ENCODE results near the gene TNFRSF13B.
A peak's percentile ranks its signal among the peaks of the same experiment; 100 is the strongest.
"Not testable (repeated sequence)": the region's sequence is repeated elsewhere in the genome, so short reads cannot be mapped to it uniquely, and the experiment has no call there.

The TNFRSF13B gene

DNA sequence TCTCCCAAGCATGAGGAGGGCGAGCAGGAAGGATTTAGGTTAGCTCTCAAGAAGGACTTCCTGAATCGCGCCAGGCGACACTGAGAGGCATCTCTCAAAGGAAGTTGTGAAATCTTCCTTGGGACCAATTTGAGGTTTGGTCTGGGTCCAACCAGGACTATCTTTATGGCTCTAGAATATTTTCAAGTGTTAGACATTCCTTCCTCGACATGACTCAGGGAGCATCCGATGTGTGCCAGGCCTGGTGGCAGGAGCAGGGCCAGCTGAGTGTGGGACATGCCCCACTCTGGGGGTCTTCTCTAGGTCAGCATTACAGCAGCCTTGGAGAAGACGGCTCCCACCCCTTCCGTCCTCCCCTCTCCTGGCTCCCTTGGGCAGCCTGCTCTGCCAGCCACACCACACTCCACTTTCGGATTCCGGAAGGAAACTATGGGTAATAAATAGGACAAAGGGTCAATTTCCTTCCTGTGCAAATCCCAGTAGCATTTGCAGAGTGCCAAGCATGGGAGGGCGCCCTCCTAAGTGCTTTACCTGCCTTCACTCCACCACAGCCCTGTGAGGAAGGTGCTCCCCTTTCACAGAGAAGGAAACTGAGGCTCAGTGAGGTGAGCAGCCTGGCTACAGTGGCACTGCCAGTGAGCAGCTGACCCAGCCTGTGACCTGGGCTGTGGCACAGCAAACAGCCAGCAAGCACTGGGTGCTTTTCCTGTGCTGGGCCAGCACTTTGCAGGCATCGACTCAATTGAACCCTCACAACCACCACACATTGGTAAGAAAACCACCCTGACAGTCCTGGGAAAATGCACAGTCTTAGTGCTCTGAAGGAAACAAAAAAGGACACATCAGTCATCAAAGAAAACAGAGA, 39.4 kb upstream of the TNFRSF13B start:
- no CpG with 5 or more reads among the region's 12 CpGs for WGBS (ENCODE audit: extremely low coverage, insufficient coverage, insufficient read length)
- peak overlapping the region; percentile 76 for H3K27ac ChIP-seq (ENCODE audit: low read depth, low read length)
- not testable (repeated sequence) for H4K8ac ChIP-seq (ENCODE audit: low read depth, low read length)

DNA sequence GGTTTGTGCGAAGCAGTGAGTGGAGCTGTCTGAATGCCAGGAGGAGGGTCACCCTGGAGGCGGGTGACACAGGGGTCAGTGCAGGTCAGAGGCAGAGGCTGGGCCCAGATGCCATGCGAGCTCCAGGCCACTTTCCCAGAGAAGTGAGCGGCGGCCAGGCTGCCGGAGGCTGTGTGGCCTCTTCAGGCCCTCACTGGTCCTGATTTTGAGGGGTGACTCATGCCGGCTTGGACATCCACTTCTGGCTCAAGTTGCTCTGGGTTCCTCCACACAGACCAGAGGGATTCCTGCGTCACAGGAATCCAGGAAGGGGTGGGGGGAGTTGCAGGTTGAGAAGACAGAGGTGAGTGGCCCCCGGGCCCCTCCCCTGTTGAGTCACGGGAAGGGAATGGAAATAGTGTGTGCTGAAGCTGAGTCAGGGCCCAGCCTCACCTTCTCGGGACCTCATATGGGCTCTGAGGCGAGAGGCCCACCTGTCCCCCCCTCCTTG, 38.7 kb upstream of the TNFRSF13B start:
- not testable (repeated sequence) for H4K91ac ChIP-seq (ENCODE audit: low read depth, low read length); H2BK12ac ChIP-seq (ENCODE audit: low read length); H3K4me2 ChIP-seq (ENCODE audit: low read length); H3K27me3 ChIP-seq (ENCODE audit: insufficient read depth, low read length); H2BK120ac ChIP-seq (ENCODE audit: insufficient read depth, low read length, poor library complexity); H2AK5ac ChIP-seq (ENCODE audit: low read length); H3K18ac ChIP-seq (ENCODE audit: low read length); DNase-seq; H3K9me3 ChIP-seq (ENCODE audit: insufficient read depth, low read depth, low read length); H3K23ac ChIP-seq (ENCODE audit: low read length); H3K4ac ChIP-seq (ENCODE audit: low read depth, low read length); H2AFZ ChIP-seq (ENCODE audit: insufficient read depth, low read length, poor library complexity); H3K79me2 ChIP-seq (ENCODE audit: control insufficient read depth, insufficient read depth, low read length, poor library complexity); H3K14ac ChIP-seq (ENCODE audit: low read length); H3K36me3 ChIP-seq (ENCODE audit: control insufficient read depth in 1 of 2, insufficient read depth in 2 of 2, low read length in 2 of 2); H2BK5ac ChIP-seq (ENCODE audit: low read depth, low read length, poor library complexity); H4K8ac ChIP-seq (ENCODE audit: low read depth, low read length); H3K9ac ChIP-seq (ENCODE audit: low read length); H4K12ac ChIP-seq (ENCODE audit: low read depth, low read length); H3K27ac ChIP-seq (ENCODE audit: low read depth, low read length); H3K4me3 ChIP-seq (ENCODE audit: low read depth, low read length)
- WGBS (ENCODE audit: extremely low coverage, insufficient coverage, insufficient read length), result no CpG with 5 or more reads among the region's 12 CpGs
- Histone ChIP-seq H3K4me1 (ENCODE audit: control insufficient read depth in 1 of 2, insufficient read depth in 2 of 2, low read length in 2 of 2) (peaks cover 9 to 12% of the 10 kb centered on the region in 2 experiments), H3K79me1 (ENCODE audit: low read length) (peaks cover 12% of the 10 kb centered on the region)

More for the DNA sequence above, 39.4 kb upstream of the TNFRSF13B start:
- H2BK12ac ChIP-seq (ENCODE audit: low read length), result peak overlapping the region; percentile 99
- H3K79me1 ChIP-seq (ENCODE audit: low read length), result peaks cover 12% of the 10 kb centered on the region
- peak overlapping the region; percentile 99 for H4K91ac ChIP-seq (ENCODE audit: low read depth, low read length)
- not testable (repeated sequence) for H3K4me2 ChIP-seq (ENCODE audit: low read length); H3K9me3 ChIP-seq (ENCODE audit: insufficient read depth, low read depth, low read length); H3K4me3 ChIP-seq (ENCODE audit: low read depth, low read length); H3K27me3 ChIP-seq (ENCODE audit: insufficient read depth, low read length); H3K4ac ChIP-seq (ENCODE audit: low read depth, low read length); H3K79me2 ChIP-seq (ENCODE audit: control insufficient read depth, insufficient read depth, low read length, poor library complexity); H2AFZ ChIP-seq (ENCODE audit: insufficient read depth, low read length, poor library complexity); H3K36me3 ChIP-seq (ENCODE audit: control insufficient read depth in 1 of 2, insufficient read depth in 2 of 2, low read length in 2 of 2); H3K23ac ChIP-seq (ENCODE audit: low read length); H3K9ac ChIP-seq (ENCODE audit: low read length); H4K12ac ChIP-seq (ENCODE audit: low read depth, low read length)
- peak overlapping the region; percentile 93 for H2BK120ac ChIP-seq (ENCODE audit: insufficient read depth, low read length, poor library complexity)
- peak overlapping the region; percentile 92 for H3K14ac ChIP-seq (ENCODE audit: low read length)
- H2AK5ac ChIP-seq (ENCODE audit: low read length), result peak overlapping the region; percentile 97
- H2BK5ac ChIP-seq (ENCODE audit: low read depth, low read length, poor library complexity), result peak overlapping the region; percentile 96
- peak overlapping the region; percentile 89 for H3K18ac ChIP-seq (ENCODE audit: low read length)
- DNase-seq, result peak; percentile 54 to 77
- H3K4me1 ChIP-seq (ENCODE audit: control insufficient read depth in 1 of 2, insufficient read depth in 2 of 2, low read length in 2 of 2), result peaks cover 9 to 14% of the 10 kb centered on the region in 2 experiments

DNA sequence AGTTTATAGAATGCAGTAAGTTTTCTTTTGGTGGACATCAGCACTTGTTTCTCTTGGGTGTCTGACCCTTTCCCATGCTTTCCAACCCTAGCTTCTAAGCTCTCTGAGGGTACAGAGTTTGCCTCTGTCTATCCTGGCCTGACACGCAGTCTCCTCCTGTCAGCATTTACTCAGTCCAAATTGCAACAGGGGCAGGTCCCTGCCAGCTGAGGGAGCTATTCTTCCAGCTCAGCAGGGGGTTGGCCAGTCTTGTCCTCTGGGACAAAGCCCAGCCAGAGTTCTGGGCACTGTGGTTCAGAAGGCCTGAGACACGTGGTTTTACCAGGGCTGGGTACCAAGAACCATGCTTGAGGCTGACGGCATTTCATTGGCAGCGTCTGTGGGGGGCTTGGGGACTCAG, 38.1 kb upstream of the TNFRSF13B start:
- not testable (repeated sequence) for H3K79me2 ChIP-seq (ENCODE audit: control insufficient read depth, insufficient read depth, low read length, poor library complexity); H3K23ac ChIP-seq (ENCODE audit: low read length); H3K27me3 ChIP-seq (ENCODE audit: insufficient read depth, low read length); H3K36me3 ChIP-seq (ENCODE audit: control insufficient read depth in 1 of 2, insufficient read depth in 2 of 2, low read length in 2 of 2); H3K9me3 ChIP-seq (ENCODE audit: insufficient read depth, low read depth, low read length); H4K8ac ChIP-seq (ENCODE audit: low read depth, low read length); H4K12ac ChIP-seq (ENCODE audit: low read depth, low read length); H3K18ac ChIP-seq (ENCODE audit: low read length); H3K4me3 ChIP-seq (ENCODE audit: low read depth, low read length); H3K4me1 ChIP-seq (ENCODE audit: control insufficient read depth in 1 of 2, insufficient read depth in 2 of 2, low read length in 2 of 2); H2AFZ ChIP-seq (ENCODE audit: insufficient read depth, low read length, poor library complexity); H3K14ac ChIP-seq (ENCODE audit: low read length); H2BK12ac ChIP-seq (ENCODE audit: low read length); H3K4me2 ChIP-seq (ENCODE audit: low read length); H3K9ac ChIP-seq (ENCODE audit: low read length); H2AK5ac ChIP-seq (ENCODE audit: low read length); H3K4ac ChIP-seq (ENCODE audit: low read depth, low read length)
- H2BK120ac ChIP-seq (ENCODE audit: insufficient read depth, low read length, poor library complexity), result peak overlapping the region; percentile 69
- peak overlapping the region; percentile 44 for H3K27ac ChIP-seq (ENCODE audit: low read depth, low read length)
- H4K91ac ChIP-seq (ENCODE audit: low read depth, low read length), result peak overlapping the region; percentile 59
- peaks cover 12% of the 10 kb centered on the region for H3K79me1 ChIP-seq (ENCODE audit: low read length)
- WGBS (ENCODE audit: extremely low coverage, insufficient coverage, insufficient read length), result no CpG with 5 or more reads among the region's 4 CpGs
- peak in 1 of 2 donors; percentile 55 for DNase-seq
- H2BK5ac ChIP-seq (ENCODE audit: low read depth, low read length, poor library complexity), result peak overlapping the region; percentile 44

DNA sequence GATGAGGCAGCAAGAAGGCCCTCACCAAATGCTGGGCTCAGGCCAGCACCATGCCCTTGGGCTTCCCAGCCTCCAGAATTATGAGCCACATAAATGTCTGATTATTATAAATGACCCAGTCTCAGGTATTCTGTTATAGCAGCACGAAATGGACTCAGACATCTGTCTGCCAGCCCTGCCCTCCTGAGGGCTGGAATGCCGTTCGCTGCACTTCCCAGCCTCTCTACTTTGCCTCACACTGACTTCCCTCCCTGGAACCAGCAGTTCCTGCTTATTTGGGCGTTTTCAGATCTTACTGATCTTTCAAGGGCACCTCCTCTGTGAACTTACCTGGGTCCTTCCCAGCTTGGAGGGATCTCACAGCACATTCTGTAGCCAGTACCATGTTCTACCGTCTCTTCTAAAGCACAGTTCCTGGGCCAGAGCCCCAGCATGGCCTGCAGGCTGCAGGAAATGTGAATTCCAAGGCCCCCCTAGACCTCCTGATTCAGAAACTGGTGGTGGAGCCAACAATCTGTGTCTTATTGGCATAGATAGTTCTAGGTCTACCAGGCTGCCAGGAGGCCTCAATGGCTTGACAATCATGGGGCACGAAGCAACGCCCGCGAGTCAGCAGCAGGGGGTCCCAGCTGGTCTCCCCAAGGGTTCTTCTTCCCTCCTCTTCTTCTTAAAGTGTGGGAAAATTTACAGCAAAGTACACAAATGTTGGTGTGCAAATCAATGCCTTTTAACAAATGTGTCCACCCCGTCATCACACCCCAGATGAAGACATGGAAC, 36.9 kb upstream of the TNFRSF13B start:
- not testable (repeated sequence) for H3K79me2 ChIP-seq (ENCODE audit: control insufficient read depth, insufficient read depth, low read length, poor library complexity); H3K18ac ChIP-seq (ENCODE audit: low read length); H2AK5ac ChIP-seq (ENCODE audit: low read length); H4K8ac ChIP-seq (ENCODE audit: low read depth, low read length); H3K27me3 ChIP-seq (ENCODE audit: insufficient read depth, low read length); H3K79me1 ChIP-seq (ENCODE audit: low read length); H3K9me3 ChIP-seq (ENCODE audit: insufficient read depth, low read depth, low read length); H3K14ac ChIP-seq (ENCODE audit: low read length); H3K4me2 ChIP-seq (ENCODE audit: low read length); H3K9ac ChIP-seq (ENCODE audit: low read length); H3K4me1 ChIP-seq (ENCODE audit: control insufficient read depth in 1 of 2, insufficient read depth in 2 of 2, low read length in 2 of 2); H3K36me3 ChIP-seq (ENCODE audit: control insufficient read depth in 1 of 2, insufficient read depth in 2 of 2, low read length in 2 of 2); H4K12ac ChIP-seq (ENCODE audit: low read depth, low read length); H3K27ac ChIP-seq (ENCODE audit: low read depth, low read length); H2BK5ac ChIP-seq (ENCODE audit: low read depth, low read length, poor library complexity); H2AFZ ChIP-seq (ENCODE audit: insufficient read depth, low read length, poor library complexity); H3K4ac ChIP-seq (ENCODE audit: low read depth, low read length); H3K4me3 ChIP-seq (ENCODE audit: low read depth, low read length); H3K23ac ChIP-seq (ENCODE audit: low read length)
- H4K91ac ChIP-seq (ENCODE audit: low read depth, low read length), result peak overlapping the region; percentile 25
- DNase-seq, result peak in 1 of 2 donors; percentile 59
- peak overlapping the region; percentile 33 for H2BK120ac ChIP-seq (ENCODE audit: insufficient read depth, low read length, poor library complexity)
- no CpG with 5 or more reads among the region's 10 CpGs for WGBS (ENCODE audit: extremely low coverage, insufficient coverage, insufficient read length)
- peak overlapping the region; percentile 5 for H2BK12ac ChIP-seq (ENCODE audit: low read length)

Measured in trophoblast cell (in vitro differentiated cells and primary cell).